H9 (cell line): ENCODE data around the gene ACSM2B. TPM values are rescaled to one million over a fixed set of nuclear protein-coding genes. Genes with fewer than 3 reads are reported as not detected.
A peak's percentile ranks its signal among the peaks of the same experiment; 100 is the strongest.

ENCODE experiments used
- DNase-seq: peaks from one replicate; pipeline ENCODE4 v3.0.0-alpha.2; 2017
- H2AFZ ChIP-seq: one replicate; pipeline ENCODE4 v1.6.1; 2013; ENCODE audit warnings: mild to moderate bottlenecking, low read length, control low read depth, moderate library complexity
- H2AK5ac ChIP-seq: 2 replicates; pipeline ENCODE4 v1.6.1; 2013; ENCODE audit warnings: low read length, control low read depth, mixed read lengths; ENCODE audit not compliant: insufficient read length
- H2BK120ac ChIP-seq: one replicate; pipeline ENCODE4 v1.6.1; 2013; ENCODE audit warnings: low read depth, mild to moderate bottlenecking, low read length, control low read depth, inconsistent platforms; ENCODE audit not compliant: poor library complexity, severe bottlenecking
- H2BK12ac ChIP-seq: 2 replicates; pipeline ENCODE4 v1.6.1; 2013; ENCODE audit warnings: low read length, control low read depth, mixed read lengths, low read depth; ENCODE audit not compliant: insufficient read length
- H2BK15ac ChIP-seq: 2 replicates; pipeline ENCODE4 v1.6.1; 2013; ENCODE audit warnings: low read depth, low read length, control low read depth
- H2BK20ac ChIP-seq: one replicate; pipeline ENCODE4 v1.6.1; 2013; ENCODE audit warnings: low read depth, mild to moderate bottlenecking, low read length, control low read depth, inconsistent platforms; ENCODE audit not compliant: poor library complexity, severe bottlenecking
- H2BK5ac ChIP-seq: 2 replicates; pipeline ENCODE4 v1.6.1; 2013; ENCODE audit warnings: low read length, control low read depth, mixed read lengths; ENCODE audit not compliant: insufficient read length
- H3K14ac ChIP-seq: 2 replicates; pipeline ENCODE4 v1.6.1; 2013; ENCODE audit warnings: low read length, control low read depth; ENCODE audit not compliant: insufficient read depth
- H3K18ac ChIP-seq: 2 replicates; pipeline ENCODE4 v1.6.1; 2013; ENCODE audit warnings: low read depth, mild to moderate bottlenecking, mixed read lengths, low read length, control low read depth; ENCODE audit not compliant: insufficient read length
- H3K23ac ChIP-seq: 2 replicates; pipeline ENCODE4 v1.6.1; 2013; ENCODE audit warnings: low read length, control low read depth, mixed read lengths, low read depth; ENCODE audit not compliant: insufficient read length
- H3K23me2 ChIP-seq: 2 replicates; pipeline ENCODE4 v1.6.1; 2013; ENCODE audit warnings: low read depth, mild to moderate bottlenecking, mixed read lengths, low read length, control low read depth; ENCODE audit not compliant: insufficient read length, poor library complexity, severe bottlenecking
- H3K27ac ChIP-seq: 2 replicates; pipeline ENCODE4 v1.5.1; 2013; ENCODE audit warnings: low read length, control low read depth, mixed read lengths, low read depth; ENCODE audit not compliant: insufficient read length
- H3K27me3 ChIP-seq: 2 replicates; pipeline ENCODE4 v1.6.1; 2013; ENCODE audit warnings: low read length, control low read depth, inconsistent platforms; ENCODE audit not compliant: insufficient read depth
- H3K4ac ChIP-seq: 2 replicates; pipeline ENCODE4 v1.6.1; 2013; ENCODE audit warnings: low read depth, mild to moderate bottlenecking, control low read depth, inconsistent platforms, low read length, moderate library complexity
- H3K4me1 ChIP-seq: 2 replicates; pipeline ENCODE4 v1.6.1; 2013; ENCODE audit warnings: low read length, control low read depth, inconsistent platforms; ENCODE audit not compliant: insufficient read depth
- H3K4me2 ChIP-seq: 2 replicates; pipeline ENCODE4 v1.6.1; 2013; ENCODE audit warnings: low read length, control low read depth, mixed read lengths; ENCODE audit not compliant: insufficient read length, insufficient read depth
- H3K56ac ChIP-seq: 2 replicates; pipeline ENCODE4 v1.6.1; 2013; ENCODE audit warnings: low read depth, mild to moderate bottlenecking, mixed read lengths, low read length, control low read depth; ENCODE audit not compliant: insufficient read length
- H3K79me1 ChIP-seq: 2 replicates; pipeline ENCODE4 v1.6.1; 2013; ENCODE audit warnings: low read depth, mild to moderate bottlenecking, moderate library complexity, low read length, control low read depth, inconsistent platforms; ENCODE audit not compliant: insufficient read depth, poor library complexity, severe bottlenecking
- H3K79me2 ChIP-seq: 2 replicates; pipeline ENCODE4 v1.6.1; 2013; ENCODE audit warnings: low read length, control low read depth, inconsistent platforms; ENCODE audit not compliant: insufficient read depth
- H3K9ac ChIP-seq: 2 replicates; pipeline ENCODE4 v1.6.1; 2013; ENCODE audit warnings: low read length, control low read depth, mixed read lengths; ENCODE audit not compliant: insufficient read length; ENCODE audit errors: extremely low read depth
- H3K9me3 ChIP-seq: one replicate; pipeline ENCODE4 v1.6.1; 2013; ENCODE audit warnings: low read depth, low read length, inconsistent platforms; ENCODE audit not compliant: control insufficient read depth
- H3T11ph ChIP-seq: one replicate; pipeline ENCODE4 v1.6.1; 2013; ENCODE audit warnings: mild to moderate bottlenecking, low read length, control low read depth, inconsistent platforms
- H4K20me1 ChIP-seq: one replicate; pipeline ENCODE4 v1.6.1; 2013; ENCODE audit not compliant: control insufficient read depth, insufficient read length, insufficient read depth
- H4K5ac ChIP-seq: 2 replicates; pipeline ENCODE4 v1.6.1; 2013; ENCODE audit warnings: low read depth, mild to moderate bottlenecking, mixed read lengths, low read length, control low read depth; ENCODE audit not compliant: insufficient read length
- H4K8ac ChIP-seq: replicated peaks from 2 replicates; pipeline ENCODE4 v1.6.1; 2013; ENCODE audit warnings: low read length, control low read depth, mixed read lengths, low read depth; ENCODE audit not compliant: insufficient read length
- H4K91ac ChIP-seq: 2 replicates; pipeline ENCODE4 v1.6.1; 2013; ENCODE audit warnings: low read depth, mild to moderate bottlenecking, moderate library complexity, mixed read lengths, low read length, control low read depth; ENCODE audit not compliant: insufficient read length
- H3K27ac Mint-ChIP-seq, 3 experiments: 2 replicates in 2 of 3; 3 replicates in 1 of 3; pipeline ENCODE4 v1.8.0; 2020 to 2021; ENCODE audit warnings: mixed read lengths in 3 of 3, mild to moderate bottlenecking in 1 of 3, moderate library complexity in 1 of 3
- H3K27me3 Mint-ChIP-seq: 2 replicates; pipeline ENCODE4 v1.8.0; 2021; ENCODE audit warnings: low read depth, mild to moderate bottlenecking, moderate library complexity, mixed read lengths
- H3K36me3 Mint-ChIP-seq, 3 experiments: 2 replicates in 2 of 3; 3 replicates in 1 of 3; pipeline ENCODE4 v1.8.0; 2020 to 2021; ENCODE audit warnings: low read depth in 3 of 3, mixed read lengths in 3 of 3; ENCODE audit not compliant: insufficient read depth in 1 of 3
- H3K4me1 Mint-ChIP-seq, 2 experiments: 2 replicates each; pipeline ENCODE4 v1.8.0; 2020; ENCODE audit warnings: mixed read lengths in 2 of 2
- H3K4me3 Mint-ChIP-seq, 2 experiments: 2 replicates in 1 of 2; 3 replicates in 1 of 2; pipeline ENCODE4 v1.8.0; 2020 to 2021; ENCODE audit warnings: mild to moderate bottlenecking in 2 of 2, mixed read lengths in 2 of 2, moderate library complexity in 1 of 2
- H3K9me3 Mint-ChIP-seq, 2 experiments: 2 replicates in 1 of 2; 3 replicates in 1 of 2; pipeline ENCODE4 v1.8.0; 2020; ENCODE audit warnings: mild to moderate bottlenecking in 2 of 2, mixed read lengths in 2 of 2, moderate library complexity in 1 of 2
- CTCF ChIP-seq: fragments of 200-600 bp; sonication (generic); conservative IDR thresholded peaks from 3 replicates; pipeline ENCODE4 v1.8.0; 2021; ENCODE audit warnings: antibody characterized with exemption, mild to moderate bottlenecking
- WGBS: extraction: QIAGEN DNeasy Blood & Tissue Kit; methylation state at CpG from one replicate; pipeline ENCODE4 v1.1.7; 2013; ENCODE audit warnings: missing lambda C conversion rate, low lambda C conversion rate, mixed read lengths; ENCODE audit not compliant: insufficient read length; ENCODE audit errors: extremely low coverage; 5-methylcytosine and 5-hydroxymethylcytosine counted together
- total RNA-seq: library from RNA; stranded (reverse); gene quantifications from 2 replicates; pipeline ENCODE4 v1.2.1, GENCODE V29; 2021

Gene ACSM2B
- total RNA-seq, 1 experiment from 2014 or later: not detected

- Histone ChIP-seq H2BK15ac (no peak overlapping the region), H2BK5ac (no peak overlapping the region), H3K9ac (no peak overlapping the region), H3T11ph (no peak overlapping the region), H3K27me3 (no peaks in the 10 kb centered on the region), H4K91ac (no peak overlapping the region), H2BK120ac (no peak overlapping the region), H4K8ac (no peak overlapping the region), H3K9me3 (no peaks in the 10 kb centered on the region), H3K18ac (no peak overlapping the region), H3K4me2 (no peak overlapping the region), H4K5ac (no peak overlapping the region), H3K4ac (no peak overlapping the region), H3K4me1 (no peaks in the 10 kb centered on the region), H3K56ac (no peak overlapping the region), H4K20me1 (no peaks in the 10 kb centered on the region), H2BK20ac (no peak overlapping the region), H3K27ac (no peak overlapping the region), H2BK12ac (no peak overlapping the region), H2AFZ (no peak overlapping the region), H3K14ac (no peak overlapping the region), H3K79me1 (no peaks in the 10 kb centered on the region), H3K79me2 (no peaks in the 10 kb centered on the region), H3K23ac (no peak overlapping the region), H3K23me2 (no peaks in the 10 kb centered on the region), H2AK5ac (no peak overlapping the region)
- WGBS: no CpG with 5 or more reads among the region's 6 CpGs
- TF ChIP-seq CTCF: no peak
- peaks cover 0 to 5% (median 3%) of the 10 kb centered on the region in 3 experiments; a peak in 2 of 7 replicates for H3K36me3 Mint-ChIP-seq
- peaks cover 6 to 28% of the 10 kb centered on the region in 2 experiments for H3K4me1 Mint-ChIP-seq
- H3K9me3 Mint-ChIP-seq: peaks cover 5% of the 10 kb centered on the region in 2 experiments; a peak in 2 of 5 replicates
- peaks cover 11% of the 10 kb centered on the region for H3K27me3 Mint-ChIP-seq
- peak overlapping the region in 1 of 3 experiments; percentile 91; a peak in 1 of 7 replicates for H3K27ac Mint-ChIP-seq
- H3K4me3 Mint-ChIP-seq: no peak overlapping the region; a peak in 1 of 5 replicates
- no peak for DNase-seq
Measured at GRCh38 chr16:20610211-20610891, 34.2 kb upstream of the ACSM2B start.
